Stimulated activated CD8-positive, alpha-beta memory T cell treated with anti-CD3 and anti-CD28 coated beads, Interleukin-15, amount 100 ng/mL, for 1 hour (primary cell): Measurements from ENCODE around the gene SLC13A5.
"Not testable (repeated sequence)": the region's sequence is repeated elsewhere in the genome, so short reads cannot be mapped to it uniquely, and the experiment has no call there.

ENCODE experiments used
- DNase-seq: peaks from one replicate; pipeline ENCODE4 v3.0.0-alpha.2; 2020; ENCODE audit warnings: low read depth

Gene SLC13A5

GRCh38 chr17:6684460-6684783 is 28.7 kb downstream of the SLC13A5 start:
- DNase-seq: no peak

GRCh38 chr17:6683730-6684459 is 29.3 kb downstream of the SLC13A5 start:
- no peak for DNase-seq

- DNase-seq: no peak
Measured at GRCh38 chr17:6683081-6683684, 30.0 kb downstream of the SLC13A5 start.

GRCh38 chr17:6682339-6682738 is 30.8 kb downstream of the SLC13A5 start:
- no peak for DNase-seq

GRCh38 chr17:6681671-6682070 is 31.5 kb downstream of the SLC13A5 start:
- DNase-seq: no peak

GRCh38 chr17:6681176-6681575 is 32.0 kb downstream of the SLC13A5 start:
- no peak for DNase-seq

GRCh38 chr17:6679241-6679640 is 33.9 kb downstream of the SLC13A5 start:
- no peak for DNase-seq

- DNase-seq: no peak
Measured at GRCh38 chr17:6677946-6678345, 35.2 kb downstream of the SLC13A5 start.

- DNase-seq: no peak
Measured at GRCh38 chr17:6677158-6677831, 35.9 kb downstream of the SLC13A5 start.

GRCh38 chr17:6676802-6677157 is 36.4 kb downstream of the SLC13A5 start:
- no peak for DNase-seq

GRCh38 chr17:6675201-6675825 is 37.9 kb downstream of the SLC13A5 start:
- no peak for DNase-seq

- no peak for DNase-seq
Measured at GRCh38 chr17:6674586-6674985, 38.6 kb downstream of the SLC13A5 start.

GRCh38 chr17:6671431-6671830 is 41.7 kb downstream of the SLC13A5 start:
- DNase-seq: no peak

GRCh38 chr17:6670999-6671398 is 42.2 kb downstream of the SLC13A5 start:
- no peak for DNase-seq

GRCh38 chr17:6670571-6670970 is 42.6 kb downstream of the SLC13A5 start:
- DNase-seq: no peak

- DNase-seq: no peak
Measured at GRCh38 chr17:6669479-6670212, 43.5 kb downstream of the SLC13A5 start.

- no peak for DNase-seq
Measured at GRCh38 chr17:6668727-6669425, 44.3 kb downstream of the SLC13A5 start.

GRCh38 chr17:6668219-6668618 is 45.0 kb downstream of the SLC13A5 start:
- no peak for DNase-seq

GRCh38 chr17:6667516-6667915 is 45.7 kb downstream of the SLC13A5 start:
- DNase-seq: no peak

GRCh38 chr17:6666557-6666956 is 46.6 kb downstream of the SLC13A5 start:
- no peak for DNase-seq

- DNase-seq: no peak
Measured at GRCh38 chr17:6666077-6666521, 47.1 kb downstream of the SLC13A5 start.

- not testable (repeated sequence) for DNase-seq
Measured at GRCh38 chr17:6663200-6663599, 50.0 kb downstream of the SLC13A5 start.
